Measurements from ENCODE around the gene LONP2. TPM values are rescaled to one million over a fixed set of nuclear protein-coding genes. Genes with fewer than 3 reads are reported as not detected.

LONP2 gene
- total and polyA plus RNA-seq, 2 experiments from 2014 or later, result 42.5 to 48.1 TPM

DNA sequence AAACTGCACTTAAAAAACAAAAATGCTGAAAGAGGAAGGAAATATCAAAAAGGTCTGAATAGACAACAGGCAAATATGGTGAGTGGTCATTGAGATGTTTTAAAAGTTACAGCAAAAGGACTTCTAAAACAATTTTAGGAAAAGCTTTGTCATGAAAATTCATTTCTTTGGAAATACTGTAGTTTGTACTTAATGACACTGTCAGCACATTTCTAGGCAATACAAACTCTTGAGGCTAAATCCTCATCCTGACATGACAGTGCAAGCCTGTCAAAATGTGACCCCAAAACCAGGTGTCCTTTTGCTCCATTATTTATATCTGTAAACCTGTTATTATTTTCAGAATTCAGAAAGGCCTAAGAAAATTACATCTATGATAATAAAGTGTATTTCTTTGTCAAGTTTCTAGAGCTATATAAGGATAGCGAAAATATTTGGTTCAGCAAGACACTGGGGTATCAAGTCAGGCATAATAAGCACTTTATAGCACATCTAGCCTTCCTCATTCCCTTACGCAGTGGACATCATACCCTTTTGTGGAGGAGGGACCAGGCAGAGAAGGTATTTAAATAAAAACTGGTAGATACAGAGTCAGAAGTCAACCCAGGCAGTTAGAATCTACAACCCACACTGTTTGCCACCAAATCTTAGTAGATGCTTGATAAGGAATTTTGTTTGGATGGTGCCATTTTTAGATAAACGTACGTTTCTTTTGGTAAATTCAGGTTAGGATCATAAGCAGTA lies 112.7 kb downstream of the LONP2 start:
- Histone ChIP-seq H3K9me3 (ENCODE audit: low read depth) (no peaks in the 10 kb centered on the region), H3K36me3 (peaks cover 3% of the 10 kb centered on the region), H3K4me3 (no peak overlapping the region), H3K27me3 (no peaks in the 10 kb centered on the region), H3K27ac (peak overlapping the region; percentile 46), H3K4me1 (ENCODE audit: low read depth) (no peaks in the 10 kb centered on the region)
- TF ChIP-seq, protein P1, sequence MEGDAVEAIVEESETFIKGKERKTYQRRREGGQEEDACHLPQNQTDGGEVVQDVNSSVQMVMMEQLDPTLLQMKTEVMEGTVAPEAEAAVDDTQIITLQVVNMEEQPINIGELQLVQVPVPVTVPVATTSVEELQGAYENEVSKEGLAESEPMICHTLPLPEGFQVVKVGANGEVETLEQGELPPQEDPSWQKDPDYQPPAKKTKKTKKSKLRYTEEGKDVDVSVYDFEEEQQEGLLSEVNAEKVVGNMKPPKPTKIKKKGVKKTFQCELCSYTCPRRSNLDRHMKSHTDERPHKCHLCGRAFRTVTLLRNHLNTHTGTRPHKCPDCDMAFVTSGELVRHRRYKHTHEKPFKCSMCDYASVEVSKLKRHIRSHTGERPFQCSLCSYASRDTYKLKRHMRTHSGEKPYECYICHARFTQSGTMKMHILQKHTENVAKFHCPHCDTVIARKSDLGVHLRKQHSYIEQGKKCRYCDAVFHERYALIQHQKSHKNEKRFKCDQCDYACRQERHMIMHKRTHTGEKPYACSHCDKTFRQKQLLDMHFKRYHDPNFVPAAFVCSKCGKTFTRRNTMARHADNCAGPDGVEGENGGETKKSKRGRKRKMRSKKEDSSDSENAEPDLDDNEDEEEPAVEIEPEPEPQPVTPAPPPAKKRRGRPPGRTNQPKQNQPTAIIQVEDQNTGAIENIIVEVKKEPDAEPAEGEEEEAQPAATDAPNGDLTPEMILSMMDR (IDR thresholded peaks at IDR 0.05; ENCODE audit: low read depth, low read length), result no peak
- DNase-seq (ENCODE audit: low read depth in 1 of 2, low spot score in 1 of 2), result no peak

- no peaks in the 10 kb centered on the region for H3K4me1 ChIP-seq (ENCODE audit: low read depth)
- H3K9me3 ChIP-seq (ENCODE audit: low read depth), result no peaks in the 10 kb centered on the region
- no peaks in the 10 kb centered on the region for H3K36me3 ChIP-seq
- DNase-seq (ENCODE audit: low read depth in 1 of 2, low spot score in 1 of 2), result no peak
- TF ChIP-seq, protein P1 (IDR thresholded peaks at IDR 0.05; ENCODE audit: low read depth, low read length), result no peak
- H3K27me3 ChIP-seq, result no peaks in the 10 kb centered on the region
- H3K4me3 ChIP-seq, result no peak overlapping the region
- H3K27ac ChIP-seq, result peak overlapping the region; percentile 46
Observed at GRCh38 chr16:48358419-48358818, 114.3 kb downstream of the LONP2 start.

DNA sequence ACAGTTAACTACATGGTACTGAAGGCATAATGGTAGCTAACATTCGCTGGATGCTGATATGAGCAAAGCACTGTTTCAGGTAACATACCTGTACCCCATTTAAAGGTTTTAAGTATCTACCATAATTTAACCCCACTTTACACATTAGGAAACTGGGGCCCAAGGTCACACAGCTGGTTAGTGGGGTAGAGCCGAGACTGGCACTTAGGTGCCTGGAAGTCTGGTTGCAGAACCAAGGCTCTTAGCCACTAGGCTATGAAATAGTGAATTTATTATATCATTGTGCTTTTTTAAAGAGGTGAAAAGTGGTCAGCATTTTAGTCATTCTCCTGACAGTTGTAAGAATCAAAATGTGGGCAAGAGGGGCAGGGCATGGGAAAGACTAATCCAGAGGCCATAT lies 115.9 kb downstream of the LONP2 start:
- Histone ChIP-seq H3K27me3 (no peaks in the 10 kb centered on the region), H3K4me1 (ENCODE audit: low read depth) (peaks cover 7% of the 10 kb centered on the region)

GRCh38 chr16:48361012-48361411 lies 116.9 kb downstream of the LONP2 start:
- Histone ChIP-seq H3K4me1 (ENCODE audit: low read depth) (peaks cover 12% of the 10 kb centered on the region), H3K9me3 (ENCODE audit: low read depth) (no peaks in the 10 kb centered on the region)

More for the DNA sequence above, 115.9 kb downstream of the LONP2 start:
- Histone ChIP-seq H3K36me3 (no peaks in the 10 kb centered on the region), H3K27ac (no peak overlapping the region), H3K9me3 (ENCODE audit: low read depth) (no peaks in the 10 kb centered on the region), H3K4me3 (no peak overlapping the region)
- no peak for DNase-seq (ENCODE audit: low read depth in 1 of 2, low spot score in 1 of 2)
- TF ChIP-seq, protein P1 (IDR thresholded peaks at IDR 0.05; ENCODE audit: low read depth, low read length), result no peak

DNA sequence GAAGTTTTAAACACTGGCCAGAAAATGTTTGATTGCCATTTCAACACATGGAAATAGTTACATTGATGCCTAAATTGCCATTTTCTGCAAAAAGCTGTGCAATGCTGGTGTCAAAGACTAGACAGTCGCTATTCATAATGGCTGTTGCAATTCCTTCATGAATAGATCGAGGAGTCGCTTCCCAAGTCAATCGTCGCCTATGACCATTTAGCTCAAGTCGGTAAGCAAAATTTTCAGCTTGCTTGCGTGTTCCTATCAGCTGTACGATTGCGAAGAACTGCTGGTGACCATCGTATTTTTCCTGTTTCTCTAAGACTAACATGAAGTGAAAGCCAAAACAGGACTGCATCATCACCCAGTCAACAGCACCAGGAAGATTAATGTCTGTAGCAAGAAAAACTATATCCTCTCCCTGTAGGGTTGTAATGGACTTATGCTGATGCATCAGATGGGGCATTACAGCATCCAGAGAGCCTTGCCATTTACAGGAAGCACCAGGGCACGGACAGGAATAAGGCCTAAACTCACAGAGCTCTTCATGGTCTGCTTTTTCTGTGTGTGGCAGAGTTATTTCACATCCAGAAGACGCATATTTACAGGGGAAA lies 117.5 kb downstream of the LONP2 start:
- Histone ChIP-seq H3K36me3 (no peaks in the 10 kb centered on the region), H3K4me3 (no peak overlapping the region), H3K9me3 (ENCODE audit: low read depth) (no peaks in the 10 kb centered on the region), H3K27ac (no peak overlapping the region), H3K4me1 (ENCODE audit: low read depth) (peaks cover 12% of the 10 kb centered on the region), H3K27me3 (no peaks in the 10 kb centered on the region)
- DNase-seq (ENCODE audit: low read depth in 1 of 2, low spot score in 1 of 2), result no peak
- TF ChIP-seq, protein P1 (IDR thresholded peaks at IDR 0.05; ENCODE audit: low read depth, low read length), result no peak

More at GRCh38 chr16:48361012-48361411, 116.9 kb downstream of the LONP2 start:
- H3K4me3 ChIP-seq, result no peak overlapping the region
- TF ChIP-seq, protein P1 (IDR thresholded peaks at IDR 0.05; ENCODE audit: low read depth, low read length), result no peak
- H3K27ac ChIP-seq, result no peak overlapping the region
- no peaks in the 10 kb centered on the region for H3K36me3 ChIP-seq
- H3K27me3 ChIP-seq, result no peaks in the 10 kb centered on the region
- no peak for DNase-seq (ENCODE audit: low read depth in 1 of 2, low spot score in 1 of 2)

Data from cardiac muscle cell (in vitro differentiated cells and primary cell).